Stimulated activated CD8-positive, alpha-beta memory T cell treated with anti-CD3 and anti-CD28 coated beads, Interleukin-7, amount 100 ng/mL, for 24 hours (primary cell): Measurements from ENCODE around the gene ST8SIA5.

Experiments used
- DNase-seq: peaks from one replicate; pipeline ENCODE4 v3.0.0-alpha.2; 2020; ENCODE audit warnings: low read depth

Gene ST8SIA5

GRCh38 chr18:46672062-46672970, 84.5 kb downstream of the ST8SIA5 start:
- DNase-seq: no peak

GRCh38 chr18:46668694-46669093, 88.2 kb downstream of the ST8SIA5 start:
- DNase-seq: no peak

- DNase-seq: no peak
Measured at GRCh38 chr18:46668135-46668534, 88.7 kb downstream of the ST8SIA5 start.

- DNase-seq: no peak
Measured at GRCh38 chr18:46663539-46663938, 93.3 kb downstream of the ST8SIA5 start.

GRCh38 chr18:46660957-46661749, 95.7 kb downstream of the ST8SIA5 start:
- DNase-seq: no peak

GRCh38 chr18:46659484-46659883, 97.4 kb downstream of the ST8SIA5 start:
- DNase-seq: no peak

- DNase-seq: no peak
Measured at GRCh38 chr18:46657115-46657955, 99.5 kb downstream of the ST8SIA5 start, which contains the start of gene LOXHD1. Gene LOXHD1, minus strand, starts transcription at chr18:46657220. Its CDS starts 187 bp downstream, at chr18:46657033.

- DNase-seq: no peak
Measured at GRCh38 chr18:46656326-46657114, 100.3 kb downstream of the ST8SIA5 start.

- DNase-seq: no peak
Measured at GRCh38 chr18:46652372-46652771, 104.5 kb downstream of the ST8SIA5 start.

- DNase-seq: no peak
Measured at GRCh38 chr18:46650681-46651080, 106.2 kb downstream of the ST8SIA5 start.

GRCh38 chr18:46649071-46649862, 107.6 kb downstream of the ST8SIA5 start:
- no peak for DNase-seq

- DNase-seq: no peak
Measured at GRCh38 chr18:46646468-46646867, 110.4 kb downstream of the ST8SIA5 start.

GRCh38 chr18:46642561-46642960, 114.3 kb downstream of the ST8SIA5 start:
- no peak for DNase-seq

GRCh38 chr18:46641917-46642316, 114.9 kb downstream of the ST8SIA5 start:
- DNase-seq: no peak

GRCh38 chr18:46639386-46639785, 117.5 kb downstream of the ST8SIA5 start:
- DNase-seq: no peak

- DNase-seq: no peak
Measured at GRCh38 chr18:46636040-46636630, 120.7 kb downstream of the ST8SIA5 start.

GRCh38 chr18:46632401-46633071, 124.3 kb downstream of the ST8SIA5 start:
- no peak for DNase-seq

- DNase-seq: no peak
Measured at GRCh38 chr18:46630991-46631390, 125.9 kb downstream of the ST8SIA5 start.

- DNase-seq: no peak
Measured at GRCh38 chr18:46630160-46630559, 126.7 kb downstream of the ST8SIA5 start.
